Non-pigmented ciliary epithelial cell (primary cell): ENCODE measurements around the gene ADPRS.

Source experiments
- DNase-seq: peaks from one replicate; pipeline ENCODE4 v3.0.0-alpha.2; 2010; ENCODE audit warnings: low read depth

ADPRS gene, protein sequence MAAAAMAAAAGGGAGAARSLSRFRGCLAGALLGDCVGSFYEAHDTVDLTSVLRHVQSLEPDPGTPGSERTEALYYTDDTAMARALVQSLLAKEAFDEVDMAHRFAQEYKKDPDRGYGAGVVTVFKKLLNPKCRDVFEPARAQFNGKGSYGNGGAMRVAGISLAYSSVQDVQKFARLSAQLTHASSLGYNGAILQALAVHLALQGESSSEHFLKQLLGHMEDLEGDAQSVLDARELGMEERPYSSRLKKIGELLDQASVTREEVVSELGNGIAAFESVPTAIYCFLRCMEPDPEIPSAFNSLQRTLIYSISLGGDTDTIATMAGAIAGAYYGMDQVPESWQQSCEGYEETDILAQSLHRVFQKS

DNA sequence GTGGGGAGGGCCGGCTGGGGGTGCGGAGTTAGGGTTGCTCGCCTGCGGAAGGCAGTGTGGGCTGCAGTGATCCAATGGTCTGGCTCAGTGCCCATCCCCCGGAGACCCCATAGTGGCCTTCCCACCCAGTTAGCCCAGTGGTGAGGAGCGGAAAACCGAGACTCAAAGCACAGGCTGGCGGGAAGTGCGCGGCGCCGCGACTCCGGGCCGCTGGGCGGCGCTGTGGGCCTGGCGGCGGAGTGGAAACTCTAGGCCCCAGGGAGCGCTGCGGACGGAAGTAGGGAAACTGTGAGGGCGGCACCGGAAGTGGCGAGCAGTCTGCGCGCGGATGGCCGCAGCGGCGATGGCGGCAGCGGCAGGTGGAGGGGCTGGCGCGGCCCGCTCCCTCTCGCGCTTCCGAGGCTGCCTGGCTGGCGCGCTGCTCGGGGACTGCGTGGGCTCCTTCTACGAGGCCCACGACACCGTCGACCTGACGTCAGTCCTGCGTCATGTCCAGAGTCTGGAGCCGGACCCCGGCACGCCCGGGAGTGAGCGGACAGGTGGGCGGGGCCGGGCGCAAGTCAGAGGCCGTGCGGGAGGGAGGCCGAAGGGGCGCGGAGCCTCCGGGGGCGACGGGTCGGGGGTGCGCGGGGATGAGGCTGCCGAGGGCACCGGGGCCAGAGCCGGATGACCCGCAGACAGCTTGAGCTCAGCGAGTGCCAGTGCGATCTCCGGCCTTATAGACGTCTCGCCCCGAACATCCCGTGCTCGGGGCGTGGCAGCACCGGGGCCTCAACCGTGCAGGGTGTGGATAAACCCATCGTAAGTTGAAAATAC lies at the start of gene ADPRS:
Gene ADPRS (plus strand): TSS at position 316 of the 816 bp plus-strand sequence. CDS start 13 bp downstream, at position 329.
- peak; percentile 47 for DNase-seq

DNA sequence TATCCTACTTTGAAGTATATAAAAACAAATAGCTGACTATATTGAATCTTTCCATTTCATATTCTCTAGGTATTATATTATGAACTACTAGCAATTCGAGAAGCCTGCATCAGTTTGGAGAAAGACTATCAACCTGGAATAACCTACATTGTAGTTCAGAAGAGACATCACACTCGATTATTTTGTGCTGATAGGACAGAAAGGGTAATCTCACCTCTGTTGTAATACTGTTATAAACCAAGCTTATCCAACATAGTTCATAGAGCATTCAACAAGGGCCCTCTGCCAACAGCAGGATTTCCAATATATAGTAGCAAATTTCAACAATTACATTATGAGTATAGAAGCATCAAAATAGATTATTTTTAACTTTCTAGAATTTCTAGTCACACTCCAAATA lies 48.5 kb upstream of the ADPRS start:
- no peak for DNase-seq

DNA sequence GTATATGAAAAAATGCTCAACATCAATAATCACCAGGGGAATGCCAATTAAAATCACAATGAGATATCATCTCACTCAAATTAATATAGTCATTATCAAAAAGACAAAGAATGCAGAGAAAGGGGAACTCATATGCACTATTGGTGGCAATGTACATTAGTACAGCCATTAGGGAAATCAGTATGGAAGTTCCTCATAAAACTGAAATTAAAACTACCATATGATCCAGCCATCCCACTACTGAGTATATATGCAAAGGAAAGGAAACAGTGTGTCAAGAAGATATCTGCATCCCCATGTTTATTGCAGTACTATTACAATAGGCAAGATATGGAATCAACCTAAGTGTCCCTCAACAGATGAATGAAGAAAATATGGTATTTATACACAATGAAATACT lies 36.9 kb upstream of the ADPRS start:
- no peak for DNase-seq

DNA sequence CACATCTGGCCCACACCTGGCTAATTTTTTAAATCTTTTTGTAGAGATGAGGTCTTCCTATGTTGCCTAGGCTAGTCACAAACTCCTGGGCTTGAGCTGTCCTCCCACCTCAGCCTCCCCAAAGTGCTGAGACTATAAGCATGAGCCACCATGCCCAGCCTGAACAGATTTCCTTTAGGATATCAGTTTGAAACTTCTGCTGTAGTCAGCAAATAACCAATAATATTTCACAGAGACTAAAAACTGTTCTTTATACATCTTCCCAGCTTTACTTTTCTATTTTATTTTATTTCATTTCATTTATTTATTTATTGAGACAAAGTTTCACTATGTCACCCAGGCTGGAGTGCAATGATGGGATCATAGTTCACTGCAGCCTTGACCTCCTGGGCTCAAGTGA lies 34.7 kb upstream of the ADPRS start:
- DNase-seq, result no peak

DNA sequence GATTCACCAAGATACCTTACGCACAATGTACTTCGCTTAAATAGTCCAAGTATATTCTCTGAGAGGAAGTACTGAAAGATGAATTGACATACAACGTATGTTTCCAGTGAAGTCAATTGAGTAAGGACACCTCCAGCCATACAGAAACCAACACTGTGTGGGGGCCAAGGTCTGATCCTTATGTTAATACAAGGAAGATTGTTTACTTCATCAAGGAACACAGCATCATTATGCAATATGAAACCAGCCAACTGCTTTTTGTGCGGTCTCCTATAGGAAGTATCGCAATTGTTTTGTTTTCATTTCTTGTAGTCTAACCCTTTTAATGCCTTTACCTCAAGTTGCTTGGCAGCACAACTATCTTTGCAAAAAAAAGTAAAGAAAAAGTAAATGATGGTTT lies 33.0 kb upstream of the ADPRS start:
- DNase-seq, result no peak

DNA sequence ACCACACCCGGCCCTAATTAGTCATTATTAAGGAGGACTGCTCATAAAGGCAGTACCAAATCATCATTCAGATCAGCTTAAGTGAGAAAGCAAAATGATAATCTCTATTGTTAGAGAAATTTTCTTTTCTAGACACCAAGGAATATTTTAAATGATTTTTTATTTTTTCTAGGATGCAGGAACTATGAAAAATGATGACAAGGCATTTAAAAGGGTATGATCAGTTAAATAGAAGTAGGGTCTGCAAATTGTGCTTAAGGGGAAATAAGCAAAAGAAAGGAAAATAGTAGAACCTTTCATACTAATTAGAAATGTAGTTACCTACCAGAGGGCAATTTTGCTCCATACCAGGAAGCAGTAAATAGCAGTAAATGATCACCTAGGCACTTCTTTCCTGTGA lies 26.4 kb upstream of the ADPRS start:
- DNase-seq, result no peak

DNA sequence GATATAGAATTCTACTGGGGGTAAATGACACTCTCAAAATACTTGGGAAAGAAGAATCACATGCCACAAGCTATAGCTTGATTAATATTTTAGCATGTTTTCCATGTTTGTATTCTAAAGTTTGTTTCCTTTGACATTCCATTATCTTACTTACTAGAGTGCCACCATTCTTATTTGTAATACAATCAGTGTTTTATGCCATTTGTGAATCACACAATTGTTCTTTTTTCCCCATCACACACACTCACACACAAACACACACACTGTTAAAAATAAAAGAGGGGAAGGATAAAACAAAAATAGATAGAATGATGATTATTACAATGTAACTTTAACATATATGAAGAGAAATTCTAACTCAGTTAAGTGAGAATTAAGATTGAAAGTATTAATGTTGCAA lies 20.8 kb upstream of the ADPRS start:
- DNase-seq, result no peak

DNA sequence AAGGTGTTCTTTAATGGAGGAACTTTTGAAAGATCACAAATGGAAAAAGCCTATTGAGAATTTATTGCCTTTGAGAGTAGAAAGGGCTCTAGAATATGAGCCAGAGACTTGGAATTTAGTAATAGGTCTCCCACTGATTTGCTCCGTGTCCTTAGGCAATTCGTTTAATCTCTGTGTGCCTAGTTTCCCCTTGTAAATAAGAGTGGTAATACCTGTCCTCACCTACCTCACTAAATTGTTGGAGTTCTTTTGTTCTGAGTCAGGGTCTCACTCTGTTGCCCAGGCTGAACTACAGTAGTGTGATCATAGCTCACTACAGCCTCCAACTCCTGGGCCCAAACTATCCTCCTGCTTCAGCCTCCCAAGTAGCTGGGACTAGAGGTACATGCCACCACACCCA lies 19.8 kb upstream of the ADPRS start:
- DNase-seq, result no peak

DNA sequence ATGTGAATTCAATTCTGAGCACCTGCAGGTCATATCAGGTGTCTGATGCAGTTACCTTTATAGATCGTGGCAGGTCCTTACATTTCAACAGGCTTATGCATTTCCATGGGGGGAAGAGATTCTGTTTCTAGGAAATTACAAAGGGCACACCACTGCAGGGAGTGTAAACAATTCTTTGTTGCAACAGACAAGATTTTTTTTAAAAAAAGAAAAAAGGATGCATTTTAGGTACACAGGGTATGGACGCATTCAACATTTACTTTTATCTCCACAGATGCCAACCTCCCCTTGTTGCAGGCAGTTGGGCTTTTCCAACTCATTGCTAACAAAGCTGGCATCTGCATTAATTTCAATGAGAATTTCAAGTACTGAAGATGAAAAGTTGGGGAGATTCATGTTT lies 18.3 kb upstream of the ADPRS start:
- no peak for DNase-seq

DNA sequence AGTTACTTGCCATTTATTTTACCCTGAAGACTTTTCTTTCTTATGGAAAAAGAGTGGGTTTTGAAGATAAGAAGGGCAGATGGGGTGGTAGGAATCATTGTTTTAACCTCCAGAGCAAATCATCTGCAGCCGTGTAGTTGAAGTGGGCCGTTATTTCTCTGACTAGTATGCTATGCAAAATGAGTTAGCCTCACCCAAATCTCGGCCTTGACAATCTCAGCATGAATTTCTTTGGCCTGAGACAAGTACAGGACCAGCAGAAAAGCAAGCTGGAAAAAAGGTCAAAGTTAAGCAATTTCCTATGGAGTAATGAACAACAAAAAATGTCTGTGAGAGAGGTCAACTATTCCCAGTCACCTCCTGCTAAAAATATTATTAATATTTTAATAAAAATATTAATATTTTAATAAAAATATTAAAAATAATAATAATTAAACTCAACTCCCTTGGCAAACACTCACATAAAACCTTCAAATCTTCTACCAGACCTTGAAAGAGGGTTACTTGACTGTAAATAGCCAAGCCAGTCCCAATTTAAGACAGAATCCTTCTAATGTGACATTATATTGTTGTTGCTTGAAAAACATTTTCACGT lies 11.6 kb upstream of the ADPRS start:
- no peak for DNase-seq

DNA sequence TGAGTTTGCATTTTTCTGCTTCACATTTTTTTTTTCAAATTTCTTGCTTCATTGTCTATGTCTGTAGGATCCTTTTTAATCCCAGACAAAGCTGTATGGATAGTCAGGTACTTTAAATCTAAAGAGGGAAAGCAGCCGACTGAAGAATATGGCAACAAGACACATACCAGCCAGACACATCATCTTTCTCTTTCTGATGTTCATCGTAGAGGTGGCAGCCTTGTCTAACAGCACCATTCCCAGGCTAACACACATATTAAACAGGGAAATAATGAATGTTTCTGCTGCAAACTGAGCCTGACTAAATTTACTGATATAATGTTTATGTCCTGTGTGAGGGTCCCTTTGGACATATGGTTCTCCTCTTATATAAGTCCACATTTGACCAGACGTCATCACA lies 8.5 kb upstream of the ADPRS start:
- no peak for DNase-seq

DNA sequence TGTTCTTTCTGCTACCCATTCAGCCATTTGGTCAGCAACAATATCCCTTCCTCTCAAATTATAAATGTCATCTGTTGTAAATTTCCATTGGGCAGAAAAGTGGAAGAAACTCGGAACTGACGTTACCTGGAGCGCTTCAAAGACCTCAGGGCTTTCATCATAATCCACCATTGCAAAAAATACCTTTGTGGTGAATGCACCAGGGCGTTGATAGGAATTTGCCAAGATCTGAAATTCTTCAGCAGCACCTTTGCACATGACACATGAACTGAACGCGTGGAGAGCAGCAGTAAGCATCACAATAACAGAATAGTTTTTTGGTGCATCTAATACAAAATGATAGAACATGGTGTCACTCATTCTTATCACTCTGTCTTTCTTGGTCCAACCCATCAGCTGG lies 7.9 kb upstream of the ADPRS start:
- no peak for DNase-seq

DNA sequence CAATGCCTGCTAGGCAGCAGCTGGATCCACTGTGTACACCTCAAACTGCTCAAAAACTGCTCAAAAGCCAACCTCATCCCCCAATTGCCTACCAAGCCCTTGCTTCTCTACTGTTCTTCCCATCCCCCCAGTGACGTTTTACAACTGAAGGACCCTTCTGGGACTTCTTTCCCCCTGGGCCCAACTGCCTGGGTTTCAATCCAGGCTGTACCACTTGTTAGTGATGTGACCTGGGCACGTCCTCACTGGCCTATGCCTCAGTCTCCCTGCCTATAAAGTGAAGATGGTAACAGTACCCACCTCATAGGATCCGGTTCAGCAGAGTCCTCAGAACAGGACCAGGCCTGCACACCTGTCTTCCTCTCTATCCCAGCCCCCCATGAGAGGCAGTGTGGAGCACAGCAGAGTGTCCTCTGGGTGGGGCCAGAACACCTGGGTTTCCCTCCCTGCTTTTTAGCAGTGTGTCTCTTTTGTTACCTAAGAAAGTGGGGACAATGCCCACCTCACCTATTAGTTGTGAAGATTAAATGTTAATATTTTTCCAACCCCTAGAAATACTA lies 6.7 kb upstream of the ADPRS start:
- no peak for DNase-seq

DNA sequence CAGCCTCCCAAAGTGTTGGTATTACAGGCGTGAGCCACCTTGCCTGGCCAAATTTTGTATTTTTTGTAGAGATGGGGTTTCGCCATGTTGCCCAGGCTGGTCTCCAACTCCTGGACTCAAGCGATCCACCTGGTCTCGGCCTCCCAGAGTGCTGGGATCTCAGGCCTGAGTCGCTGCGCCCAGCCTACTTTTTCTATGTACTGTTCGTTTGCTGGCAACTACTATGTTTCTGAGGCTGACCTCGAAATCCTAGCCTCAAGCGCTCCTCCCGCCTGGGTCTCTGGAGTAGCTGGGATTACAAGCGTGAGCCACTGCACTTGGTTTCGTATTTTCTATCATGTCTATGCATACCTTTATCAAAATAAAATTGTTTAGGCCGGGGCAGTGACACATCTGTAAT lies 5.5 kb upstream of the ADPRS start:
- no peak for DNase-seq

DNA sequence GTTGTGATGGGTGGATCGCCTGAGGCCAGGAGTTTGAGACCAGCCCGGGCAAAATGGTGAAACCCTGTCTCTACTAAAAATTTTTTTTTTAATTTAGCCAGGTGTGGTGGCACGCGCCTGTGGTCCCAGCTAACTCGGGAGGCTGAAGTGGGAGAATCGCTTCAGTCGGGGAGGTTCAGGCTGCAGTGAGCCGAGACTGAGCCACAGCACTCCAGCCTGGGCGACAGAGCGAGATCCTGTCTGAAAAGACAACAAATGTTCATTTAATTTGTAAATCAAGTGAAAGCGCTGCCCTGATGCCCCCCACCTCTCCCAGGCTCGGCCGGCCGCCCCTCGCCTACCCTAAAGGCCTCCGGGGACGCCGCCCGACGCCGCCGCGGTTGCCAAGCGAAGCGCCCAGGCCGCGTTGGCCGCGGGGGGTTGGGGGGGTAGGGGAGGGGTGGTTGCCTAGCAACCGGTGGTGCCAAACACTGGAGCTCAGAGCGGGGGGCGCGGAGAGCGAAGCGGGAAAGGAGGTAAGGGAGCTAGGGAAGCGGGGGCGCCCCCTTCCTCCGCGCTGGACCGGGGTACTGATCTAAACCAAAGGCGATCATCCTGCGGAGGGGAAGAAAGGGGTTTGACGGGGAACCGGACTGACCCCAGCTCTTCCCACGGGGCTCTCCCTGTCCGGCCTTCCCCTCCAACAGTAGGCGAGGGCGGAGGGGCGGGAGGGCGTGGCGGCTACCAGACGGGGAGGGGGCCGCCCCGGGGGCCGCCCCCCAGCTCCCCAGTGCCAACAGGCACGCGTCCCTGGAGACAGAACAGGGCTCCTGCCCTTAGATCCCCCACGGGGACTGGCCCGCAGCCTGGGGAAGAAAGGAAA lies 4.8 kb upstream of the ADPRS start, which contains the start of gene TEKT2:
Gene TEKT2 (plus strand): TSS at position 460 of the 862 bp plus-strand sequence. CDS start 828 bp downstream, outside the sequence.
- no peak for DNase-seq

DNA sequence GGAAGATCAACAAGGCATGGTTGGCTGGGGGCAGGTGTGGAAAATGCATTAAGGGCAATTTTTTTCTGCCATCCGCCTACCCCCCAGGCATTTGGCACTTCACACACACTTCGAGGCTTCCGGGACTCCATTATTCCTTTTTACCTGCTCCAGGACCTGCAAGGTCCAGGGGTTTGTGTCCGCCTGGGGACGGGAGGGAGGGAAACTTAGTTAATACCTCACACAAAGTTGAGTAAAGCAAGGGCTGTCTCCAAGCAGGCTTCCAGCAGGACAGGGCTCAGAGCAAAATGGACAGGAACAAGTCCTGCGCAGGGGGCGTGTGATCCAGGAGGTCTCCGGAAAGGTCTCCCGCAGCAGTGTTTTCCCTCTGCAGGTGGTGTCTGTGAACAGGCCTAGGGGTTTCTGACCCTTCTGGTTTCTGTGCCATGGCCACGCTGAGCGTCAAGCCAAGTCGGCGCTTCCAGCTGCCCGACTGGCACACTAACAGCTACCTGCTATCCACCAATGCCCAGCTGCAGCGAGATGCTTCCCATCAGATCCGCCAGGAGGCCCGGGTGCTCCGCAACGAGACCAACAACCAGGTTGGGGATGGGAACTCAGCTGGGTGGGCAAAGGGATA lies 4.1 kb upstream of the ADPRS start:
- DNase-seq, result no peak

DNA sequence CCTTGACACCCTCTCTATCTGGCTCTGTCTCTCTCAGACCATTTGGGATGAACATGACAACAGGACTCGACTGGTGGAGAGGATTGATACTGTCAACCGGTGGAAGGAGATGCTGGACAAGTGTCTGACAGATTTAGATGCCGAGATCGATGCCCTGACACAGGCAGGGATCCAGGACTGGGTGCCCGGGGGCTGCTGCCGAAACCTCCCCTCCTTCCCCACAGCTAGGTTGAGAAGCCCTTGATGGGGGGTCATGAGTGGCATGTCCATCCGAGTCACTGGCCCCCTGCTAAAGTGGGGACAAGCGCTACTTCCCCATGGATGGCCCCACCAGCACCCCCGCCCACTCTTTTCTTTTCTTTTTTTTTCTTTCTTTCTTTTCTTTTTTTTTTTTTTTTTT lies 3.6 kb upstream of the ADPRS start:
- DNase-seq, result no peak

DNA sequence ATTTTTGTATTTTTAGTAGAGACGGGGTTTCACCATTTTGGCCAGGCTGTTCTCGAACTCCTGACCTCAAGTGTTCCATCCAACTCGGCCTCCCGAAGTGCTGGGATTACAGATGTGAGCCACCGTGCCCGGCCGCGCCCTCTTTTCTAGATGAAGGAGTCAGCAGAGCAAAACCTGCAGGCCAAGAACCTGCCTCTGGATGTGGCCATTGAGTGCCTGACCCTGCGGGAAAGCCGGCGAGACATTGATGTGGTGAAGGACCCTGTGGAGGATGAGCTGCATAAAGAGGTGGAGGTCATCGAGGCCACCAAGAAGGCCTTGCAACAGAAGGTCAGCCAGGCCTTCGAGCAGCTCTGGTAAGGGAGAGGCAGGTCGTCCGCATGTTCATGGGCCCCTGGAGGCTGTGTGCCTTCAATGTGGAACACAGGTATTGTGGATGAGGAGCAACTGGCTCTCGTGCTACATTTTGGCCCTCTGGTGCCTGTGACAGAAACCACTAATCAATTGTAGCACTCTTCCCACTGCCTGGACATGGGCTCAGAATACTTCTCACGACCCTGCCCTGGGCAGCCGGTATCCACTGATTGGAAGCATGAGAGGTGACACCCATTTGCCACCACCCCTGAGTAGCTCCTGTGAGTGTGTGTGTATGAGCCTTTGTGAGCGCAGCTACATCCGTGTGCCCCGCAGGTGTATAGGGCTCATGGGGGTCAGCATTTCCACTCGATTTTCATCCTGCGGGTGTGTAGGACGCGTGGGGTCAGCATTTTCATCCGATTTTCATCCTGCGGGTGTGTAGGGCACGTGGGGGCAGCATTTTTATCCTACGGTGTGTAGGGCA lies 2.8 kb upstream of the ADPRS start:
- DNase-seq, result no peak

DNA sequence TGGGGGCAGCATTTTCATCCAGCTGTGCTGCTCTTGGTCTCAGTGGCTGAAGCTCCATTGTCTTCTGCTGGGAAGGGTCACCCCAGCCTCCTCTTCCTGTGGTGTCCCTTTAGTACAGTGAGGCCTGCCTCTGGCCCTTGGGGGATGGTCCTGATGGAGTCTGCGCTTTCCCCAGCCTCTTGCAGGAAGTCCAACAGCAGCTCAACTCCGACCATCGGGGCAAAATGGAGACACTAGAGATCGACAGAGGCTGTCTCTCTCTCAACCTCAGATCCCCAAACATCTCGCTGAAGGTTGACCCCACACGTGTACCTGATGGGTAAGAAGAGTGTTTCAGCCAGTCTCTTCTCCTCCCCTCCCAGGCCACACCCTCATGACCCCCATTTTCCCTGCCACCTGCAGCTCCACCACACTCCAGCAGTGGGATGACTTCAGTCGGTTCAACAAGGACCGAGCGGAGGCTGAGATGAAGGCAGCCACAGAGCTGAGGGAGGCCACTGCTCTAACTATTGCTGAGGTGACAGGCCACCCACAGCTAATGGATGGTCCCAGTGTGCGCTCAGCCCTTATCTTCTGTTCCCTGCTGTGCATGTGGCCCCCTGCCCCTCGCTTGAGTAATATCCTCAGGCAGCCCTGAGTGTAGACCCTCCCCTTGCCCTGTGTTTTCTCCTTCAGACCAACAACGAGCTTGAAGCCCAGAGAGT lies 2.0 kb upstream of the ADPRS start:
- no peak for DNase-seq
